Measurements from ENCODE around the gene EHF.

GRCh38 chr11:34647532-34647931, 26.6 kb downstream of the EHF start:
- TF ChIP-seq EZH2 (IDR thresholded peaks at IDR 0.05; ENCODE audit: insufficient read depth, poor library complexity, severe bottlenecking): no peak
- TF ChIP-seq EZH2phosphoT487 (IDR thresholded peaks at IDR 0.05; ENCODE audit: insufficient read depth, low read depth): no peak
